ENCODE measurements around the gene AKR1E2.
A peak's percentile ranks its signal among the peaks of the same experiment; 100 is the strongest.

The AKR1E2 gene

DNA sequence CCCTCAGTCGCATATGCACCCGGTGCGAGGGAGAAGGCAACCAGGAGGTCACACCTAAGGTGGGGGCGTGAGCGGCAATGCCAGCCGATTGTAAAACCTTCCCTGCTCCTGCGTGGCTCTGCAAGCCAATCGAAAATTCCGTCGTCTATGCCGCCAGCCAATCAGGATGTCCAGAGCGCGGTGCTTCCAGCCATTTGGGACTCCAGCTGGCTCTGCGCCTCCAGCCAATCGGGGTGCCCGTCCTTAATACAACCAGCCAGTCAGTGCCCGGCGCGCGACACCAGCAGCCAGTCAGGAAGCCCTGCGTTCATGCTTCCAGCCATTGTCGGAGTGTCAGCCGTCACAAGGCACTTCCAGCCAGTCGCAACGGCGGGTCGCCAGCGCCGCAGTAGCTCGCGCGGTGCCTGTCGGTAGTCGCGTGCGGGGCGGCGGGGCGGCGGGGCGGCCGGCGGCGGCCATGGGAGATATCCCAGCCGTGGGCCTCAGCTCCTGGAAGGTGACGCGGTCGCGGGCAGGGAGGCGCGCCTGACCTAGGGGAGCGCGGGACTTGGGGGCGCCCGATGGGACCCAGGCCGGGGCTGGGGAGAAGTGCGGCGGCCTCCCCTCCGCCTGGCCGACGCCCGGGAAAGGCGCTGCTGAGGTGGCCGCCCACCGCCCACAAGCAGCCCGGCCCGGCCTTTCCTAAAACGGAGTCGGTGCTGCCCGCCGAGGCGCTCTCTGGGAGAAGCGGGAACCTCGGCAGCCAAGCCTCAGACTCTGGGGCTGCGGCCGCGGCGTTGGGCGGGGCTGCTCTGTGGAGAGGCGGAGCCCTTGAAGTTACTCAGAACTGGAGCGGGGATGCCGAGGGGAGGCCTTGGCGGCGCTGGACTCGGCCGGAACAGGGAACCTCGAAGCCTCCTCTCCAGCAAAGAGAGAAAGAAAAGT, at the start of gene AKR1E2:
Gene AKR1E2, plus strand, starts transcription at position 340 of the 924 bp plus-strand sequence. Its CDS starts 118 bp downstream, at position 458.
- DNase-seq (ENCODE audit: low spot score): peak; percentile 90

DNA sequence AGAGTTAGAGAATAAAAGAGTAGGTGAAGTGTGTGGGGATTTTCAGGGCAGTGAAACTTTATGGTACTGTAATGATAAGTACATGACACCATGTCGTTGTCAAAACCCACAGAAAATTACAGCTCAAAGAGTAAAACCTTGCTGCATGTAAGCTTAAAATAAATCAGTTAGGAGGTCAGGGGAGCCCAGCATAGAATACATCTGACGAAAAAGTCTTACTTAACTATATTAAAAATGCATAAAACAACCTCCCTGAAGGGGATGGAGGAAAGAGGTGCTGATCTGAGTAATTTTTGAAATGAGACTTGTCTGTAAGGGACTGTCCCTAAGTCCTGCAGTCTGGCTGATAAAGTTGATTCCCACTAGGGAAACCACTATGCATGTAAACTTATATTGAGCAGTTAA, 49.8 kb upstream of the AKR1E2 start:
- no peak for DNase-seq (ENCODE audit: low spot score)

DNA sequence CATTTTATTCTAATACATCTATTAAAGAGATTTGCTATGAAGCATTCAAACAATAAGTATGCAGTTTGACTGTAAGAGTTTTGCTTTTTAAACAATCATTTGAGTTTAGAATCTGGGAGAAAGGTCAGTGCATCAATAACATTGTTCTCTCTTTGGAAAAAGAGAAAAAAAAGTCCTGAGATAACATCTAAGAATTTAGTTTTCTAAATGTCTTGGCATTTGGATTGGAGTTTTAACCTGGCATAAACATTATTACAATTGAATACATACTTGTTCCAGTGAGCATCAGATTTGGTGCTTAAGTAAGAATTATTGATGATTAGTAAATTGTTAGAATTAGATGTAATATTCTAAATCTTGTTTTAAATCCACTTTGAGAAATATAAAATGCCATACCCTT, 47.2 kb upstream of the AKR1E2 start:
- no peak for DNase-seq (ENCODE audit: low spot score)

DNA sequence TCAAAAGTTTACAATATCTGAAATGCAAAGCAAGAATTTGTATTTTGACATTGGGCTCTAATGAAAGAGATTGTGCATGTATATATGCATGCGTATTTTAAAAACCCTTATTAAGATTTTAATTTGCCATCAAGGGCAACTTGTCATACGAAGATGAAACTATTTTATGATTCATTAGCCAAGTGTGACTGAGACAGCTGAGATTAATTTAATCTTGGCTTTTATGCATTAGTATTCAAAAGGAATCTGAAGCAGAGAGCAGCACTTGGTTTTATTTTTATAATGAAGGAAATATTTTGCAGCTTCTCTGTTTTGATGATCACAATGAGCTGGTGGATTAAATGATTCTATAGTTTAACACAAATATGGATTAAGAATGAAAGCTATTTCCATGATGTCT, 45.9 kb upstream of the AKR1E2 start:
- no peak for DNase-seq (ENCODE audit: low spot score)

DNA sequence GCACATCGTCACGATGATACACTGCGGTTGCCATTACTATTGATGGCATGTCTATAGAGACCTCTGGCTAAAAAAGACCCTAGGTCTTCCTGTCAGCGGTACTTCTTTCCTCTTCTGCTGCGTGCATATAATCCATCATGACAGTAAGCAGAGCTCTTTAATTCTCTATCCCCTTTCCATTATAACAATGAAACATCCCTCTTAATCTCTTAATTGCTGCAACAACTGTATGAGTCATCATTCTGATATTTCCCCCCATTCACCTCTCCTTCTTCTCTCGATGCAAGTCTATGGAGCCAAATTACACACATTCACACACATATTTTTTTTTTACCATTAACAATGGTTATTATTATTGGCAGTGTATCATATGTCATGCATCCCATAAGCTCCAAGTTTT, 45.2 kb upstream of the AKR1E2 start:
- DNase-seq (ENCODE audit: low spot score): peak; percentile 69

DNA sequence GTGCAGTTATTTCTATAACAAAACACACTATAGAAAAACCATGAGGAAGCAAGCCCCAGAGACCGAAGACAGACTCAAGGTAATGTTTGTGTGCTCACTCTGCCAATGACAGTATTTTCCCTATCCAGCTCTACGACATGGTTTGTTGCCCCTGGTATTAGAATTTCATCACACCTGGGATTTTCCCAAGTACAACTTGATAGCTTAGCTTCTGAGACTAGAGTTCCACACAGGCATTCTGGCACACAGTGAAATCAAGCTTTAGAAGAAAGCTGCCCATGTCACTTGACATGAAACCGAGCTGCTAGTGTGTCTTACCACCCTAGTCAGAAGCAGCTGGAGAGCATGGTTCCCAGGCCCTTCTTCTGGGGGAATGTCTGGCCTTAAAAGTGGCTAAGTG, 44.1 kb upstream of the AKR1E2 start:
- no peak for DNase-seq (ENCODE audit: low spot score)

DNA sequence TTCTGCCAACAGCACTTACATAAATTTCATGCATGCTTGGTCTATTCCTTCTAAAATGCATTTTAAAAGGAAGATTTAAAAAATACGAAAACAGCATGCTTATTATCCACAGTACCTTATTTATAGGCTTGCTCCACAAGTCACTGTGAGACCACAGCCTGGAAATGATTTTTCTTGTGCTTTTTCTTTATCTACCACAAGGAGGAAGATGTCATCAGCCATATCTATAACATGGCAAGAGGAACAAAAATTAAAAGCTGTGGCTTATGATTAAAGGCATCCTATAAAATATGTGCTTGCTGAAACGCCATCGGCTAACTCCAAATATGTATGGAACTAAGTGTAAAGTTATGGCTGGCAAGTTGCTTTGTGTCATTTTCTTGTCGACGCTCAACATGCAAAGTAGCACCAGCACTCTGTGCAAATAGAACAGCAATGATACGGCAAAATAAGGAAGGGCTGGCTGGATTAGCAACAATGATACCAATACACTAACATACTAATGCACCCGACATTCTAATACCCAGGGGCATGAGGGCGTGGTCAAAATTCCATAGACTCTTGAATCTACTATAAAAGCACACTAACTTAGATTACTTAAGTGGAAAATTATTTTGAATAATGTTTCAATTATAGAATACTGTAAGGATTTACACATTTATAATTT, 41.2 kb upstream of the AKR1E2 start:
- no peak for DNase-seq (ENCODE audit: low spot score)

DNA sequence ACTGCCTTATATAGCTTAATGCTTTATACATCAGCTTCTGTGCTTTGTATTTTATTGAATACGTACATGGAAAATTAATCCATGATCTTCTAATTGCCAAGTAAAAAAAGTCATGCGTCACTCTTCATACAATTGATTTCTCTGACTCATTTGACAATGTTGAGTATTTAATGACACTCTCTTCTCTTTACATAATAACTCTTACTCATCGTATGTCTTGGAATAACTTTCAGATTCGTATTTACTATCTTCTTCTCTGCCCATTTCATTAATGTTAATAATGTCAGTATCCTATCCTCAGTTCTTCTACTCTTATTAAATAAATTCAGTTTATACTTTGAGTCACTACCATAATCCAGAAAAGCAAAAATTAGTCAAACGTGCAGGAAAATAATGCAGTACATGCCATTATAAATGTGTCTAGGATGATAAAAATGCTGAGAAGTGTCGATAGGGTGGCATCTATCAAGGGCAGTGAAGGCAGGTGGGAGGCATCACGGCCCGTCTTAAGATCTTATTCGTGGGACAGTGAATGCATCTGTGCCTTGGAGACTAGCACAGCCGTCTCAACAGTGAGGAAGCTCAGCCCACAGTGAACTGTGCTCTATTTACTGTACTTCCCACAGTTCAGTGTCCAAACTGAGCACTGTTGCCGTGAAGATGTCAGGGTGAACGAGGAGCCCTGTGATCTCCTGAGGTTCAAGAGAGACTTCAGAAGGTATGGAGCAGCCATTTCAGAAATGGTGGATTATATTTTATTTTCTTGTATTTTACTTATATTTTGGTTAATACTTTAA, 39.8 kb upstream of the AKR1E2 start:
- no peak for DNase-seq (ENCODE audit: low spot score)

DNA sequence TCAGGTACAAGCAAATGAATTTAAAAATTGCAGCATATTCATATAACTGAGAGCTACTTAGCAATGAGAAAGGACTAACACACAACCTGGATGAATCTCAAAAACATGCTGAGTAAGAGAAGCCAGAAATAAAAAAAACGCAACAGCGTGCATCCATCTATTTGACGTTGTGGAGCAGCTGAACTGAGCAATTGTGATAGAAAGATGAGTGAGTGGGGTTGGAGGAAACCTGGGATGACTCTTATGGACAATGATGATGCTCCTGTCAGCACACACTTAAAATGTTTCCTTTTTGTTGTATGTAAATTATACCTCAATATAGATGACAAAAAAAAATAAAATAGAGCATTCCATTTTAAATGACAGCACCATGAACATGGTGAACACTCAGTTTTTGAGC, 36.0 kb upstream of the AKR1E2 start:
- no peak for DNase-seq (ENCODE audit: low spot score)

DNA sequence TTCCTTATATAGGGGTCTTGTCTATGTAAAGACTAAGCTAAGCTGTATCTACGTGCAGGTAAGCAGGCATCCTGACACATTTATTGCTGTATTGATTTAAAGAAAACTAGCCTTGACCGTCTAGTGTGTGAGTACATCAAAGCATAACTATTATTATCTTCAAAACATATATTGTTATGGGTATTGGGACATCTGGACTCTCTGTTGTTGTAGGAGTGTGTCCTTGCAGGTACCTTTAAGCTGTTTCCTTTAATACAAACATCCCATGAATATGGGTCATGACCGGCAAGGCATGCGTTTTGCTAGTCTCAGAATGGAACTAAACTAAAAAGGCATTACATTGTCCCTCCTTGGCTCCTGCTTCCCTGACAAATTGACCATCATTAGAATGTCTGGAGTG, 35.1 kb upstream of the AKR1E2 start:
- no peak for DNase-seq (ENCODE audit: low spot score)

DNA sequence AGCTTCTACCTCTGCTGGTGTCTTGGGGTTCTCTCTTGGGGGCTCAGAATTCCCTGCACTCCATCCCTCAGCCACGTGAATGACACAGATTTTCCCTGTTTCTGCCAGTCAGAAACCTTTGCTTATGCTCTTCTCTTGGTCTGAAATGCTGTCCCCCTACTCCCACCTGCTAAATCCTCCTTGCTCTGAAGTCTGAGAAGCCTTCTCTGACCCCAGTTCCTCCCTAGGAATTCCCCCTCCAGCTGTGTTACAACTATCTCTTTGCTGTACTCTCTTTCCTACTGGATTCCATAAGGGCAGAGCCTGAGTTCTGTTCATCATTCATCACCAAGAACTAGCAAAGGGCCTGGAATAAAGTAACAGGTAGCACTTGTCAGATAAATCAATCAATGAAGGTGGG, 33.6 kb upstream of the AKR1E2 start:
- no peak for DNase-seq (ENCODE audit: low spot score)

DNA sequence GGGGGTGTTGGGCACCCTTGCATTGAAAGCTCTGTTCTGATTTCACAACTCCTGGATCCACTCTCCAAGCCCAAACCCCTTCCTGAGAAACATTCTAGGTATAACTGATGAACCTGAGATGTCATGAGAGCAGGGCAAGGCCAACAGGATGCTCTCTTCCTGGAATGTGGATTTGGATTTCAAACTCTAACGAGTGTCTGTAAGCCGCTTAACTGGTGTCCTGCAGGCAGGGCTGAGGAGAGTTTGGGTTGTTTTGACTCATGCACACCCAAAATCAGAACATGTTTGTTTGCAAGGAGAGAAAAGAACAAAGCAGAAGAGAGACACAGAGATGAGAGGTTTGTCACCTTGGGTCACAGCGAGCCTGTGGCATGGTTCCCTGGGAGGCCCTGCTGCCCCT, 24.6 kb upstream of the AKR1E2 start:
- DNase-seq (ENCODE audit: low spot score): no peak

DNA sequence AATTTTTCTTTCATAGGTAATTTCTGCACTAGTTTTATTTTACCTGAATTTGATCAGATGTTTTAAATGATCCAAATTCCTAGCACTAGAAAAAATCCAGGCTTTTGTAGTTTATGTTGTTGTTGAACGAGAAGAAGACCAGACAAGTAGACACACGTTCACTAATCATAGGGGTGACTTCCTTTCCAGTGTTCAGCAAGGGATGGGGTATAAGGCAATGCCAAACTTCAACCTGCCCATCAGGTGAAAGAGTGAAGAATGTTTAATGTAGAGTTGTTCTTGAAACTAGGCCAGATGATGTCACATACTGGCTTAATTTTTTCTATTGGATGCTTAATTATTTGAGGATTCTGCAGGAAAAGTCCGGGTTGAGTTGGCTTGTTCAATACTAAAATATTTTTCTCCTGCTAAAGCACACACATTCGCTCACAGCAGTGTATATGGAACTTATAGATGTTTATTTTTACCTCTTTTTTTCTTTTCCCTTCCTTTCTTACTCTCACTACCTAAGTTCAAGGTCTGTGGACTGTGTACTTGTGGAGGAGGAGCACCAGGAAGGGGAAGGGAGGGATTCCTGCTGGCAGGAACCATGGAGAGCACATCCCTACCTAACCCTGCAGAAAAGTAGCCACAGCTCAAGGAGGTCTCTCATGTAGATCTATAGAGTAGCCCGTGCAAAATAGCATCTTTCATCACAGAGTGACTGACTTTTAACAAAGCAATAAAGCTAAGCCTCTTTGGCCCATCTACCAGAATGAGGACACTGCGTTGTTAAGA, 23.1 kb upstream of the AKR1E2 start:
- no peak for DNase-seq (ENCODE audit: low spot score)

DNA sequence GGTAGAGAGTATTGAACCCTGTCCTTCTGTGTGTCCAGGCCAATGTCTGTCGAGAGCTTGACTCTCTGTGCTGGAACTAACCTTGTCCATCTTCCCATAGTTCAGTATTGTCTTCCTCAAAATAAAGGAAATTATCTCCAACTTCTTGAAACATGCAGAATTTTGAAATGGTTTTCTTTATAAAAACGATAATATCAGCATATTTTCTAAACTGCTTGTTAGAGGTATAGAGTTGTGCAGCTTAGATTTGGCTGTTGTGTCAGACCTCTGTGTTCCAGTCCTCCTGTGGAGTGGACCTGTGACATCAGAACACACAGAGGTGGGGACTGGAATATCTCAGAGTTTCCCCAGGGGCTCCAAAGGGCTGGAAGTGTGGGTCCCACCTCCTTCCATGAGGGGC, 22.2 kb upstream of the AKR1E2 start:
- no peak for DNase-seq (ENCODE audit: low spot score)

DNA sequence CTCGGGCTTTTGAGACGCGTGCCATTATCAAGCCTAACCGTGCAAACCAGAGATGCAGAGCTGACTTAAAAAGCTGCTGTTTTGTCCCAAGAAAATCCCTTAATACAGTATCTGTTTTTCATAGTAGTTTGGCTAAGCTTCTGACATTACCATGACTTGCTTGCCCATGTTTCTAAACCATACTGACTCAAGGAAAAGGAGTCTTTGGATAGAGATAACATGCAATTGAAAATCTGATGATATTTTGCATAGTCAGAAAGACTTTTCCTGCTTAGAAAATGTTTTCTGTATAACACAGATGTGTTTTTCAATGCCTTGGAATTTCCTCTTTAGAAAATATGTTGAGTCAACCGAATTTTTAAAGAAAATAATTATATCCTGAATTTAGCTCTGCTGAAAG, 21.5 kb upstream of the AKR1E2 start:
- DNase-seq (ENCODE audit: low spot score): peak; percentile 78

DNA sequence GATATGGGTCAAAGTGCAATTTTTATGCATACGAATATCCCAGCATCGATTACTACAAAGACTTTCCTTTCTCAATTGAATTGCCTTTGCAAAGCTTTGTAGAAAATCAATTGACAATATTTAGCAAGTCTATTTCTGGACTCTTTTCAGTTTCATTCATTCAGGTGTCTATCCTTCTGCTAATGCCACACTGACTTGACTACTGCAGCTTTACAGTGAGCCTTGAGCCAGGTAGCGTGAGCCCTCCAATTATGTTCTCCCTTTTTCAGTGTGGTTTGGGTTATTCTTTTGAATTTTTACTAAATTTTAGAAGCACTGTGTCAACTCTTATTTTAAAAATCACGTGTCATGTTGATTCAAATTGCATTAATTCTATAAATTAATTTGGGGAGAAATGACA, 19.5 kb upstream of the AKR1E2 start:
- no peak for DNase-seq (ENCODE audit: low spot score)

DNA sequence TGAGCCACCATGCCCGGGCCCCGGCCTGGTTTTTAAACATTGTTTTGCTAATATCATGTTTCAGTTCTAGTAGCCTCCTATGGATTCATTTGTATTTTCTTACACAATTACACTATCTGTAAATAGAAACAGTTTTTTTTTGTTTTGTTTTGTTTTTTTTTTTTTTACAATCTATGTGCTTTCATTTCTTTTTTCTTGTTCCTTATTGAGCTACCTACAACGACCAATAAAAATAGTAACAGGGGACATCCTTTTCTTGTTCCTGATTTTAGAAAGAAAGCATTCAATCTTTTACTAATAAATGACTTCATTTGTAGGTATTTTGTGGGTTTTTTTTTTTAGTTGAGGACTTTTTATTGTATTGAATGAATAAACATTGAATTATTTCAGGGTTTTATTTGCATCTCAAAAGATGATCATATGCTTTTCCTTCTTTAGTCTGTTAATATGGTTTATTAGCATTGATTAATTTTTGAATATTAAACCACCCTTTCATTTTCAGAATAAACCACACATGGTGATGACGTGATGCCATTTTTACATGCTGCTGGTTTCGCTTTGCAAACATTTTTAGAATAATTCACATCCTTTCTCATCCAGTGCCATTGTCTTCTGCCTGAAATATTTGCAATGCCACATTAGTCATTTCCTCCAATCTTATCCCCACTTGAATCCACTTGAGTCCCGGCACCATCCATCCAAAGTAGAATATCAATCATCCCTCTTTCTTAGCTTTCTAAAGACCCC, 18.1 kb upstream of the AKR1E2 start:
- peak; percentile 94 for DNase-seq (ENCODE audit: low spot score)

DNA sequence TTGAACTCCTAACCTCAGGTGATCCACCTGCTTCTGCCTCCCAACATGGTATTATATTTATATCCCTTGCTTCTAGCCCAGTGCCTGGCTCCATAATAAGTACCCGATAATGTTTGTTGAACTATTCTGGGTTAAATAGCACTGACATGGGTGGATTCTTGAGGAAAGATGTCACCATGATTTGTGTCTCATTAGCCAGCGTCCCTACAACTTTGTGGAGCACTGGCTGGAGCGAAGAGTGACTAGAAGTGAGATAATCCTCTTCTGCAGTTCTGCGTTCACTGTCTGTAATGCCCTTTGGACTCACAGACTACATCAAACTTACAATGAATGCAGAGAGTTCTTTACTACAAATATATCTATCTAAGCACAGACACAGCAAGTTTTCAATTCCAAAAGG, 16.9 kb upstream of the AKR1E2 start:
- no peak for DNase-seq (ENCODE audit: low spot score)

DNA sequence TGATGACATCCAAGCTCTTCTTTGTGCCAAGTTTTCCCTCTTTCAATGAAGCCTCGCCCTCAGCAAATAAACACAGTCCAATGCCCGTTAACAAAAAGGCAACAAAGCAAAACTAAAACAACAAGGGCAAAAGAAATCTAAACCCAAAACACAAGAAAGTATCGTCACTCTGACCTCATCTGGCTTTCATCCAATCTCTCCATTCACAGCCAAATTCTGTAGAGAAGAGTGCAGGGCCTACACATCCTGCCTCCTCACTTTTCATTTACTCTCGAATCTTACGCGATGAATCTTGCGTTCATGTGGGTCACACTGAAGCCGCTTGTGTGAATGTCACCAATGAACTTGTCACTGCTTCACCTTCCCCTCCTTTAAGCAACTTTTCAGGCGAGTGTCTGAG, 15.9 kb upstream of the AKR1E2 start:
- DNase-seq (ENCODE audit: low spot score): no peak

DNA sequence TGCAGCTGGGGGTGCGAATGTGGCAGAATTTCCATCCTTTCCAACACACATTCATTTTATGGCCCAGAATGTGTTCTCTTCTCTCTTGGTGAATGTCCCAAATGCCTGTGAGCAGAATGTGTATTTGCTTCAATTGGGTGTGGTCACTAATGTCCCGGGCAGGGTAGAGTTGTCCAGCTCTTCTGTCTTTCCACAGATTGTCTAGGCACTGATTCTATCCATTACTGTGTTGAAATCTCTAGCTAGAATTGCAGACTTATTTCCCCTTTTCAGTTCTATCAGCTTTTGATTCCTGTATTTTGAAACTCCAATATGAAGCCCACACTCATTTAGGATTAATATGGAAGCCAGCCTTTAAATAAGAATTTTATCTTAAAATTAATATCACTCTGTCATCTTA, 14.0 kb upstream of the AKR1E2 start:
- no peak for DNase-seq (ENCODE audit: low spot score)

DNA sequence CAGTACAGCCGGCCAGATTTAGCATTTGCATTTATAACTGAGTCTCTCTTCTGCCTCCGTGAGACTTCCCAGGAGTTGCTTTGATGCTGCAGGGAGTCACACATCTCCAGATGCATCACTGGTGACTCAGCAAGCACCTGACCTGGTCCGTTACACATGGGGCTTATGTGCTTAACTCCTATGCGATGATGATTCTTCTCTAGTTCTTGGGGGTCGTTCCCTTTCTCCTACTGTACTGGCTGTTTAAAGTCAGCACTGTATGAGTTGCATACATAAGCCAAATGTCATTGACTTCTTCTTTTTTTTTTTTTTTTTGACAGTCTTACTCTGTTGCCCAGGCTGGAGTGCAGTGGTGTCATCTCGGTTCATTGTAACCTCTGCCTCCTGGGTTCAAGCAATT, 13.0 kb upstream of the AKR1E2 start:
- DNase-seq (ENCODE audit: low spot score): peak; percentile 51

All from kidney capillary endothelial cell (primary cell).